Retinal pigment epithelial cell (primary cell): ENCODE results near the gene SLC15A2.

Source experiments
- DNase-seq: peaks from one replicate; pipeline ENCODE4 v3.0.0-alpha.2; 2010; ENCODE audit warnings: low read depth
- H3K4me3 ChIP-seq: 2 replicates; pipeline ENCODE4 v1.5.1; 2011; ENCODE audit warnings: mild to moderate bottlenecking, low read length, control low read depth, moderate library complexity
- CTCF ChIP-seq: conservative IDR thresholded peaks from 2 replicates; pipeline ENCODE4 v1.5.1; 2011; ENCODE audit warnings: low read depth, low read length, control low read depth, inconsistent platforms

Gene SLC15A2

GRCh38 chr3:121869736-121870135, 24.5 kb upstream of the SLC15A2 start:
- TF ChIP-seq CTCF, result no peak
- no peak for DNase-seq
- H3K4me3 ChIP-seq, result no peak overlapping the region

GRCh38 chr3:121870717-121871116, 23.5 kb upstream of the SLC15A2 start:
- no peak for DNase-seq
- no peak overlapping the region for H3K4me3 ChIP-seq
- no peak for TF ChIP-seq CTCF

GRCh38 chr3:121871430-121871829, 22.8 kb upstream of the SLC15A2 start:
- TF ChIP-seq CTCF, result no peak
- H3K4me3 ChIP-seq, result no peak overlapping the region
- no peak for DNase-seq

GRCh38 chr3:121878411-121878810, 15.8 kb upstream of the SLC15A2 start:
- no peak for TF ChIP-seq CTCF
- DNase-seq, result no peak
- no peak overlapping the region for H3K4me3 ChIP-seq

GRCh38 chr3:121883507-121883906, 10.7 kb upstream of the SLC15A2 start:
- DNase-seq, result no peak
- peak; percentile 40 for TF ChIP-seq CTCF

GRCh38 chr3:121885386-121885785, 8.8 kb upstream of the SLC15A2 start:
- TF ChIP-seq CTCF, result no peak
- no peak for DNase-seq
- no peak overlapping the region for H3K4me3 ChIP-seq

More at GRCh38 chr3:121883507-121883906, 10.7 kb upstream of the SLC15A2 start:
- no peak overlapping the region for H3K4me3 ChIP-seq

GRCh38 chr3:121895121-121895520, 920 bp downstream of the SLC15A2 start:
- no peak for DNase-seq
- no peak for TF ChIP-seq CTCF

More at GRCh38 chr3:121895121-121895520, 920 bp downstream of the SLC15A2 start:
- no peak overlapping the region for H3K4me3 ChIP-seq
